HepG2 (cell line): ENCODE data around the gene TYRP1. TPM values are rescaled to one million over a fixed set of nuclear protein-coding genes. Genes with fewer than 3 reads are reported as not detected.
A peak's percentile ranks its signal among the peaks of the same experiment; 100 is the strongest.

Experiments used
- ATAC-seq: fragments of 200-7000 bp; cut with Tn5 transposase; 3 replicates; pipeline ENCODE4 v1.9.1; 2020; ENCODE audit warnings: mild to moderate bottlenecking, moderate library complexity
- BruUV-seq: library from RNA; stranded (reverse); fragments of 400-500 nt; replicated peaks from 2 replicates; lab custom pipeline; 2021; lab: Mats Ljungman, UMichigan
- CTCF ChIA-PET: fragments of 300-600 bp; formaldehyde crosslinking; extraction: SDS; loops from one replicate; lab custom pipeline; 2021; ENCODE audit warnings: low total read pairs, inconsistent platforms, low intra/inter-chr PET ratio; lab: Yijun Ruan, JAX
- POLR2A ChIA-PET: fragments of 350-600 bp; sonication (Branson Sonifier 250); formaldehyde crosslinking; loops from one replicate; lab custom pipeline; 2020; ENCODE audit warnings: antibody characterized with exemption, inconsistent platforms; lab: Yijun Ruan, JAX
- DNase-seq: peaks from one replicate; pipeline ENCODE4 v3.0.0-alpha.2; 2015; ENCODE audit warnings: low spot score
- FAIRE-seq: peaks from 3 replicates; lab custom pipeline; 2011; peaks lifted over from hg19 to GRCh38; lab: Jason Lieb, UNC
- H2AFZ ChIP-seq: one replicate; pipeline ENCODE4 v1.6.1; 2011; ENCODE audit warnings: low read length, inconsistent platforms
- H3K27ac ChIP-seq: fragments of 300-600 bp; 3 replicates; pipeline ENCODE4 v1.8.0; 2011; ENCODE audit warnings: mixed run types, mild to moderate bottlenecking, mixed read lengths, low read length, inconsistent platforms; ENCODE audit not compliant: insufficient read depth; ENCODE audit errors: extremely low read length
- H3K27me3 ChIP-seq, 2 experiments: fragments of 200-600 bp in 1 of 2; 2 replicates in 1 of 2; 3 replicates in 1 of 2; pipeline versions ENCODE4 v1.6.0 to v1.8.0; 2011; ENCODE audit warnings: low read length in 2 of 2, mild to moderate bottlenecking in 2 of 2, moderate library complexity in 2 of 2, inconsistent platforms in 1 of 2; ENCODE audit not compliant: insufficient read depth in 2 of 2, control insufficient read depth in 1 of 2
- H3K36me3 ChIP-seq, 2 experiments: fragments of 200-600 bp in 1 of 2; replicated peaks in 1 of 2; 2 replicates in 1 of 2; 3 replicates in 1 of 2; pipeline versions ENCODE4 v1.5.1 to v1.8.0; 2011; ENCODE audit warnings: low read length in 2 of 2, inconsistent platforms in 1 of 2; ENCODE audit not compliant: insufficient read depth in 2 of 2, control insufficient read depth in 1 of 2
- H3K4me1 ChIP-seq: 2 replicates; pipeline ENCODE4 v1.5.1; 2012; ENCODE audit warnings: low read length, inconsistent platforms; ENCODE audit not compliant: insufficient read depth
- H3K4me2 ChIP-seq: 2 replicates; pipeline ENCODE4 v1.6.0; 2011; ENCODE audit warnings: low read depth, low read length, inconsistent platforms
- H3K4me3 ChIP-seq, 3 experiments: fragments of 200-600 bp in 1 of 3; sonication (generic), shearing (Covaris generic) in 1 of 3; replicated peaks in 1 of 3; 2 replicates each; pipeline ENCODE4 v1.5.1; 2011 to 2016; ENCODE audit warnings: low read length in 3 of 3, inconsistent platforms in 2 of 3, low read depth in 2 of 3, mild to moderate bottlenecking in 2 of 3, control low read depth in 1 of 3, mixed read lengths in 1 of 3; ENCODE audit not compliant: insufficient read depth in 1 of 3
- H3K79me2 ChIP-seq: one replicate; pipeline ENCODE4 v1.6.1; 2011; ENCODE audit warnings: low read length, inconsistent platforms; ENCODE audit not compliant: insufficient read depth
- H3K9ac ChIP-seq: 2 replicates; pipeline ENCODE4 v1.6.0; 2011; ENCODE audit warnings: mild to moderate bottlenecking, low read depth, low read length, inconsistent platforms; ENCODE audit not compliant: insufficient read depth
- H3K9me3 ChIP-seq: 2 replicates; pipeline ENCODE4 v1.5.1; 2012; ENCODE audit warnings: mild to moderate bottlenecking, low read length
- H4K20me1 ChIP-seq: 2 replicates; pipeline ENCODE4 v1.6.0; 2011; ENCODE audit warnings: inconsistent platforms, mild to moderate bottlenecking, low read length, moderate library complexity; ENCODE audit not compliant: insufficient read depth
- SMC3 ChIP-seq: IDR thresholded peaks from 2 replicates; pipeline ENCODE4 v1.6.1; 2011; ENCODE audit warnings: low read length, improper control_type of control experiment
- STAG1 ChIP-seq: sonication (generic); formaldehyde crosslinking; IDR thresholded peaks from 2 replicates; pipeline ENCODE4 v1.4.0; 2020; ENCODE audit warnings: missing genetic modification reagents
- ZNF674 ChIP-seq: sonication (generic); formaldehyde crosslinking; IDR thresholded peaks from 2 replicates; pipeline ENCODE4 v1.5.0; 2020; ENCODE audit warnings: low read depth, mild to moderate bottlenecking, missing genetic modification reagents
- WGBS: methylation state at CpG from one replicate; pipeline ENCODE4 v1.1.6; 2017; ENCODE audit warnings: low lambda C conversion rate; 5-methylcytosine and 5-hydroxymethylcytosine counted together
- in situ Hi-C: cut with HindIII; loops from 2 replicates; pipeline ENCODE4 v1.10.0; 2017; ENCODE audit warnings: low pct_unique_long_range_greater_than_20kb; ENCODE audit not compliant: extremely low pct_ligation_motif_present
- intact Hi-C: fragments of 100-400 bp; cut with micrococcal nuclease; formaldehyde crosslinking; loops from one replicate; pipeline ENCODE4 v1.10.0; 2022; ENCODE audit not compliant: unreplicated experiment
- polyA plus RNA-seq, 8 experiments: library from polyadenylated mRNA; depleted of rRNA in 3 of 8; stranded (reverse) in 7 of 8; unstranded in 1 of 8; fragments of >200 nt; fragmentation: Illumina TruSeq in 4 of 8; extraction: Trizol in 4 of 8; gene quantifications; 2 replicates each; pipeline versions ENCODE4 v1.2.1 to v1.2.3, GENCODE V29; 2011 to 2016; ENCODE audit warnings: low read depth in 4 of 8, missing spikeins in 1 of 8, mixed read lengths in 1 of 8; ENCODE audit not compliant: insufficient read depth in 1 of 8
- total RNA-seq, 5 experiments: library from RNA; depleted of rRNA; stranded (reverse); fragments of >200 nt; fragmentation: Illumina TruSeq; extraction: Trizol; gene quantifications; 2 replicates each; pipeline ENCODE4 v1.2.3, GENCODE V29; 2016; ENCODE audit warnings: low read depth in 1 of 5
- TF ChIP-seq, protein P1 (sequence below): IDR thresholded peaks from 2 replicates; pipeline ENCODE4 v1.6.1; 2012; ENCODE audit warnings: low read depth, low read length, improper control_type of control experiment
- TF ChIP-seq, protein P2 (sequence below): sonication (generic); formaldehyde crosslinking; IDR thresholded peaks from 2 replicates; pipeline ENCODE4 v1.5.0; 2020; ENCODE audit warnings: mild to moderate bottlenecking, missing genetic modification reagents, moderate library complexity

TYRP1 gene
- total and polyA plus RNA-seq, 2 of the 13 experiments (the other 11 are each of a cell fraction or from before 2014, with no cell fraction given) = 0.04 TPM; not detected in 1

DNA sequence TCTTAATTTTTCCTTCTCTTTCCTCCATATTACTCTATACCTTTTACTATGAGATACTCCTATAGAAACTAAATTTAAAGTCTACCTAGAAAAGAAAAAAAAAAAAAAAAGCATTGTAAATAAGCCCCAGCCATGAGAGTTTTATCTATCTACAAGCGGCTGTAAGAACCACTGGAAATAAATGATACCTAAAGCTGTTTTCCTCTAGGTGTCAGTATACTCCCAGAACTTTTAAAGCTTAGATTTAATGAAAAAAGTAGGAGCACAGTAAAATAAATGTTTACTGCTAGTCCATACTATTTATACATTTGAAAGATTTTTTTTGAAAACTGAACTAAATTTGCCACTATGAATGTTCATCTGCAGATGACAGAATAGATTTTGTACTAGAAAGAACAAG is 26.2 kb downstream of the TYRP1 start:
- in situ Hi-C loops = loop anchor here (10.0 kb wide), 1 partner anchor 375 kb away; no protein-coding TSS in a partner anchor
- TF ChIP-seq ZNF674 (CRISPR knock-in tag) (no peak), STAG1 (peak; percentile 69), SMC3 (peak; percentile 49; the same call in 1 of the 2 replicates)
- TF ChIP-seq, protein P1, sequence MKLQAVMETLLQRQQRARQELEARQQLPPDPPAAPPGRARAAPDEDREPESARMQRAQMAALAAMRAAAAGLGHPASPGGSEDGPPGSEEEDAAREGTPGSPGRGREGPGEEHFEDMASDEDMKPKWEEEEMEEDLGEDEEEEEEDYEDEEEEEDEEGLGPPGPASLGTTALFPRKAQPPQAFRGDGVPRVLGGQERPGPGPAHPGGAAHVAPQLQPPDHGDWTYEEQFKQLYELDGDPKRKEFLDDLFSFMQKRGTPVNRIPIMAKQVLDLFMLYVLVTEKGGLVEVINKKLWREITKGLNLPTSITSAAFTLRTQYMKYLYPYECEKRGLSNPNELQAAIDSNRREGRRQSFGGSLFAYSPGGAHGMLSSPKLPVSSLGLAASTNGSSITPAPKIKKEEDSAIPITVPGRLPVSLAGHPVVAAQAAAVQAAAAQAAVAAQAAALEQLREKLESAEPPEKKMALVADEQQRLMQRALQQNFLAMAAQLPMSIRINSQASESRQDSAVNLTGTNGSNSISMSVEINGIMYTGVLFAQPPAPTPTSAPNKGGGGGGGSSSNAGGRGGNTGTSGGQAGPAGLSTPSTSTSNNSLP = 0 out of 2 replicates have a peak, but pooled peaks have one; percentile 36
- TF ChIP-seq, protein P2, sequence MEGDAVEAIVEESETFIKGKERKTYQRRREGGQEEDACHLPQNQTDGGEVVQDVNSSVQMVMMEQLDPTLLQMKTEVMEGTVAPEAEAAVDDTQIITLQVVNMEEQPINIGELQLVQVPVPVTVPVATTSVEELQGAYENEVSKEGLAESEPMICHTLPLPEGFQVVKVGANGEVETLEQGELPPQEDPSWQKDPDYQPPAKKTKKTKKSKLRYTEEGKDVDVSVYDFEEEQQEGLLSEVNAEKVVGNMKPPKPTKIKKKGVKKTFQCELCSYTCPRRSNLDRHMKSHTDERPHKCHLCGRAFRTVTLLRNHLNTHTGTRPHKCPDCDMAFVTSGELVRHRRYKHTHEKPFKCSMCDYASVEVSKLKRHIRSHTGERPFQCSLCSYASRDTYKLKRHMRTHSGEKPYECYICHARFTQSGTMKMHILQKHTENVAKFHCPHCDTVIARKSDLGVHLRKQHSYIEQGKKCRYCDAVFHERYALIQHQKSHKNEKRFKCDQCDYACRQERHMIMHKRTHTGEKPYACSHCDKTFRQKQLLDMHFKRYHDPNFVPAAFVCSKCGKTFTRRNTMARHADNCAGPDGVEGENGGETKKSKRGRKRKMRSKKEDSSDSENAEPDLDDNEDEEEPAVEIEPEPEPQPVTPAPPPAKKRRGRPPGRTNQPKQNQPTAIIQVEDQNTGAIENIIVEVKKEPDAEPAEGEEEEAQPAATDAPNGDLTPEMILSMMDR (CRISPR knock-in tag) = peak; percentile 38
- H3K9me3 ChIP-seq = no peaks in the 10 kb centered on the region
- no peak overlapping the region for H2AFZ ChIP-seq
- FAIRE-seq = no peak
- no peak overlapping the region for H3K9ac ChIP-seq
- H3K27ac ChIP-seq = no peak overlapping the region
- H3K27me3 ChIP-seq = no peaks in the 10 kb centered on the region
- H3K36me3 ChIP-seq = no peaks in the 10 kb centered on the region
- CTCF ChIA-PET = interaction anchor here (1.4 to 2.4 kb wide), 3 partner anchors 100 to 369 kb away, joined by 8 to 12 read pairs (median 9); no protein-coding TSS in a partner anchor
- intact Hi-C loops = loop anchor here (1.0 to 5.0 kb wide), 3 partner anchors 166 to 315 kb away; no protein-coding TSS in a partner anchor
- POLR2A ChIA-PET = interaction anchor here (1.2 kb wide), 1 partner anchor 99 kb away, joined by 3 read pairs; no protein-coding TSS in a partner anchor
- BruUV-seq = no TSS peak
- peak; percentile 26 for DNase-seq
- no peaks in the 10 kb centered on the region for H3K4me1 ChIP-seq
- ATAC-seq = peak; percentile 54; the same call in 2 of the 3 replicates
- no peaks in the 10 kb centered on the region for H3K79me2 ChIP-seq
- no peaks in the 10 kb centered on the region for H4K20me1 ChIP-seq
- H3K4me2 ChIP-seq = no peak overlapping the region
- H3K4me3 ChIP-seq = no peak overlapping the region
- 4% methylated on average over 1 of the region's 1 CpG for WGBS
